ENCODE data around the gene HBS1L. TPM values are rescaled to one million over a fixed set of nuclear protein-coding genes. Genes with fewer than 3 reads are reported as not detected.
A peak's percentile ranks its signal among the peaks of the same experiment; 100 is the strongest.

The HBS1L gene
- total RNA-seq, 1 experiment from 2014 or later = 65.1 TPM

- no peak for DNase-seq (ENCODE audit: low spot score)
Observed at GRCh38 chr6:134949927-134950326, 104.7 kb downstream of the HBS1L start, which contains the start of gene ALDH8A1. Gene ALDH8A1, minus strand, starts transcription at chr6:134950101. Its CDS starts 48 bp downstream, at chr6:134950053.

- no peak for DNase-seq (ENCODE audit: low spot score)
Observed at GRCh38 chr6:134948691-134949090, 105.9 kb downstream of the HBS1L start.

GRCh38 chr6:134948142-134948541 is 106.5 kb downstream of the HBS1L start:
- DNase-seq (ENCODE audit: low spot score) = no peak

- no peak for DNase-seq (ENCODE audit: low spot score)
Observed at GRCh38 chr6:134945045-134945444, 109.6 kb downstream of the HBS1L start.

GRCh38 chr6:134943522-134944111 is 111.0 kb downstream of the HBS1L start:
- DNase-seq (ENCODE audit: low spot score) = no peak

GRCh38 chr6:134938896-134939295 is 115.7 kb downstream of the HBS1L start:
- DNase-seq (ENCODE audit: low spot score) = no peak

- no peak for DNase-seq (ENCODE audit: low spot score)
Observed at GRCh38 chr6:134937426-134937825, 117.2 kb downstream of the HBS1L start.

GRCh38 chr6:134936931-134937330 is 117.7 kb downstream of the HBS1L start:
- DNase-seq (ENCODE audit: low spot score) = no peak

- no peak for DNase-seq (ENCODE audit: low spot score)
Observed at GRCh38 chr6:134936476-134936875, 118.1 kb downstream of the HBS1L start.

GRCh38 chr6:134934793-134935485 is 119.7 kb downstream of the HBS1L start:
- no peak for DNase-seq (ENCODE audit: low spot score)

GRCh38 chr6:134932535-134933470 is 121.8 kb downstream of the HBS1L start:
- no peak for DNase-seq (ENCODE audit: low spot score)

GRCh38 chr6:134932098-134932497 is 122.5 kb downstream of the HBS1L start:
- DNase-seq (ENCODE audit: low spot score) = no peak

- no peak for DNase-seq (ENCODE audit: low spot score)
Observed at GRCh38 chr6:134930463-134930862, 124.2 kb downstream of the HBS1L start.

GRCh38 chr6:134928151-134928900 is 126.3 kb downstream of the HBS1L start:
- DNase-seq (ENCODE audit: low spot score) = no peak

GRCh38 chr6:134925800-134926199 is 128.8 kb downstream of the HBS1L start:
- no peak for DNase-seq (ENCODE audit: low spot score)

- no peak for DNase-seq (ENCODE audit: low spot score)
Observed at GRCh38 chr6:134921721-134922261, 132.8 kb downstream of the HBS1L start.

- no peak for DNase-seq (ENCODE audit: low spot score)
Observed at GRCh38 chr6:134921276-134921675, 133.3 kb downstream of the HBS1L start.

GRCh38 chr6:134920422-134920821 is 134.2 kb downstream of the HBS1L start:
- peak; percentile 7 for DNase-seq (ENCODE audit: low spot score)

- no peak for DNase-seq (ENCODE audit: low spot score)
Observed at GRCh38 chr6:134918418-134918961, 136.1 kb downstream of the HBS1L start.

GRCh38 chr6:134911547-134911946 is 143.1 kb downstream of the HBS1L start:
- no peak for DNase-seq (ENCODE audit: low spot score)

GRCh38 chr6:134910593-134910935 is 144.1 kb downstream of the HBS1L start:
- DNase-seq (ENCODE audit: low spot score) = no peak

All from HT-29 (cell line).